ENCODE data around the gene SV2C.
"Not testable (repeated sequence)": the region's sequence is repeated elsewhere in the genome, so short reads cannot be mapped to it uniquely, and the experiment has no call there.

Gene SV2C

GRCh38 chr5:76301932-76302331 is 218.7 kb downstream of the SV2C start:
- DNase-seq (ENCODE audit: low spot score) = not testable (repeated sequence)

- not testable (repeated sequence) for DNase-seq (ENCODE audit: low spot score)
Measured at GRCh38 chr5:76302661-76303060, 219.5 kb downstream of the SV2C start.

GRCh38 chr5:76303921-76304320 is 220.7 kb downstream of the SV2C start:
- DNase-seq (ENCODE audit: low spot score) = no peak

GRCh38 chr5:76305269-76305668 is 222.1 kb downstream of the SV2C start:
- DNase-seq (ENCODE audit: low spot score) = no peak

GRCh38 chr5:76305775-76306174 is 222.6 kb downstream of the SV2C start:
- no peak for DNase-seq (ENCODE audit: low spot score)

- DNase-seq (ENCODE audit: low spot score) = no peak
Measured at GRCh38 chr5:76310208-76310607, 227.0 kb downstream of the SV2C start.

GRCh38 chr5:76312783-76313182 is 229.6 kb downstream of the SV2C start:
- no peak for DNase-seq (ENCODE audit: low spot score)

- no peak for DNase-seq (ENCODE audit: low spot score)
Measured at GRCh38 chr5:76314643-76315042, 231.5 kb downstream of the SV2C start.

- DNase-seq (ENCODE audit: low spot score) = no peak
Measured at GRCh38 chr5:76319673-76320072, 236.5 kb downstream of the SV2C start.

GRCh38 chr5:76323494-76323893 is 240.3 kb downstream of the SV2C start:
- not testable (repeated sequence) for DNase-seq (ENCODE audit: low spot score)

- DNase-seq (ENCODE audit: low spot score) = no peak
Measured at GRCh38 chr5:76325326-76325725, 242.1 kb downstream of the SV2C start.

GRCh38 chr5:76325876-76326491 is 242.8 kb downstream of the SV2C start:
- no peak for DNase-seq (ENCODE audit: low spot score)

- no peak for DNase-seq (ENCODE audit: low spot score)
Measured at GRCh38 chr5:76326577-76327302, 243.6 kb downstream of the SV2C start.

GRCh38 chr5:76329346-76329745 is 246.2 kb downstream of the SV2C start:
- DNase-seq (ENCODE audit: low spot score) = no peak

GRCh38 chr5:76331126-76331525 is 247.9 kb downstream of the SV2C start:
- no peak for DNase-seq (ENCODE audit: low spot score)

GRCh38 chr5:76332102-76332501 is 248.9 kb downstream of the SV2C start:
- peak; percentile 71 for DNase-seq (ENCODE audit: low spot score)

GRCh38 chr5:76332611-76333205 is 249.5 kb downstream of the SV2C start:
- DNase-seq (ENCODE audit: low spot score) = peak; percentile 26

- DNase-seq (ENCODE audit: low spot score) = no peak
Measured at GRCh38 chr5:76333571-76333970, 250.4 kb downstream of the SV2C start.

GRCh38 chr5:76334574-76334973 is 251.4 kb downstream of the SV2C start:
- no peak for DNase-seq (ENCODE audit: low spot score)

- DNase-seq (ENCODE audit: low spot score) = not testable (repeated sequence)
Measured at GRCh38 chr5:76335451-76335850, 252.3 kb downstream of the SV2C start.

GRCh38 chr5:76336253-76336809 is 253.1 kb downstream of the SV2C start:
- DNase-seq (ENCODE audit: low spot score) = not testable (repeated sequence)

- DNase-seq (ENCODE audit: low spot score) = peak; percentile 77
Measured at GRCh38 chr5:76337953-76338451, 254.8 kb downstream of the SV2C start.

GRCh38 chr5:76339919-76340318 is 256.7 kb downstream of the SV2C start:
- no peak for DNase-seq (ENCODE audit: low spot score)

All from HuH-7 (cell line).